Right lobe of liver (tissue), 6 donors: Measurements from ENCODE around the gene GPC6. TPM values are rescaled to one million over a fixed set of nuclear protein-coding genes. Genes with fewer than 3 reads are reported as not detected.

Source experiments
- ATAC-seq, 4 donors: fragments of 200-7000 bp; cut with Tn5 transposase; one replicate each; pipeline ENCODE4 v1.9.1; 2020; ENCODE audit warnings: mild to moderate bottlenecking in 4 of 4, moderate library complexity in 4 of 4
- DNase-seq, 3 donors: peaks; one replicate each; pipeline ENCODE4 v3.0.0-alpha.2; 2020
- H3K27ac ChIP-seq, 3 donors: fragments of 200-600 bp; one replicate each; pipeline ENCODE4 v1.8.0; 2022
- H3K27me3 ChIP-seq, 2 donors: fragments of 200-600 bp; one replicate each; pipeline ENCODE4 v1.8.0; 2022
- H3K36me3 ChIP-seq, 4 donors: fragments of 200-600 bp; sonication (generic) in 1 of 4; one replicate each; pipeline versions ENCODE4 v1.5.1 to v1.8.0; 2017 to 2022; ENCODE audit warnings: control low read depth in 1 of 4
- H3K4me1 ChIP-seq, 4 donors: fragments of 200-600 bp; sonication (generic) in 1 of 4; one replicate each; pipeline versions ENCODE4 v1.5.1 to v1.8.0; 2017 to 2022; ENCODE audit warnings: control low read depth in 1 of 4
- H3K4me3 ChIP-seq, 3 donors: fragments of 200-600 bp; one replicate each; pipeline ENCODE4 v1.8.0; 2022
- H3K9me3 ChIP-seq, 4 donors: fragments of 200-600 bp; sonication (generic) in 1 of 4; one replicate each; pipeline versions ENCODE4 v1.5.1 to v1.8.0; 2017 to 2022; ENCODE audit warnings: control low read depth in 1 of 4
- CTCF ChIP-seq, 4 donors: fragments of 200-600 bp in 3 of 4; fragments of 450-650 bp in 1 of 4; IDR thresholded peaks; one replicate each; pipeline versions ENCODE4 v1.5.1 to v1.8.0; 2016 to 2022; ENCODE audit warnings: antibody characterized with exemption in 4 of 4, mild to moderate bottlenecking in 2 of 4
- POLR2A ChIP-seq: fragments of 450-650 bp; IDR thresholded peaks from one replicate; pipeline ENCODE4 v1.6.1; 2017; ENCODE audit warnings: antibody characterized with exemption, mild to moderate bottlenecking
- WGBS: methylation state at CpG from one replicate; pipeline ENCODE4 v1.1.6; 2018; ENCODE audit warnings: low coverage, low lambda C conversion rate; ENCODE audit not compliant: insufficient coverage; ENCODE audit errors: missing lambda C conversion rate; 5-methylcytosine and 5-hydroxymethylcytosine counted together
- intact Hi-C, 2 donors: fragments of 100-400 bp; cut with DNase I; formaldehyde crosslinking; loops; one replicate each; pipeline versions ENCODE4 v1.11.2 to v1.14.1; 2022
- total RNA-seq, 6 experiments: library from RNA; depleted of rRNA in 2 of 6; stranded (reverse); fragments of >200 nt in 2 of 6; fragmentation: NEBNext Ultra II Directional in 3 of 6; extraction: Animal tissue kit (Norgen Biotek cat#: 25700) in 3 of 6; gene quantifications; one replicate each; pipeline versions ENCODE4 v1.1.0 to v1.2.4, GENCODE V29; 2016 to 2023
- donor health status: DM: no; HTN: yes; CAD: no.
- donor health status: DM: no; HTN: no; CAD: no.
- donor health status: DM: no; HTN: no; CAD: no.
- donor health status: DM: no; HTN: yes; CAD: no.
- donor health status: DM: no; HTN: yes; CAD: no.

The GPC6 gene
- total RNA-seq, 6 experiments from 2014 or later = 18.6 to 30.1 (median 20.2) TPM

DNA sequence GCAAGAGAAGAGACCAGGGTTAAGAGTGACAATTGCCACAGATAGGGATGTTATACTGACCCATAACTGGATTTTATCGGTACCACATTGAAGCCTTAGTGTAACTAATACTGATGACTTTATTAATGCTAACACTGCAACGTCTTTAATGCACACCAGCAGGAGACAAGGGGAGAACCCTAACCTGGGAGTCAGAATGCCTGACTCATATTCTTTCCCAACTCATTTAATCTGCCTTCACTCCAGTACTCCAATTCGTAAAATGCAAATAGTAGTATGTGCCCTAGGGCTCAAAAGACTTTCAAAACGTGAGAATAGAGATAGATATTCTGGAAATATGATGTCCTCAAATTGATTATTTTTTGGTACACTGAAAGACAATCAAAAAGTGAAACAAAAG is 62.4 kb downstream of the GPC6 start:
- ATAC-seq (no peak), DNase-seq (no peak)
- intact Hi-C loops = no loop called here
- Histone ChIP-seq H3K4me3 (no peak overlapping the region), H3K9me3 (no peaks in the 10 kb centered on the region), H3K27me3 (no peaks in the 10 kb centered on the region), H3K4me1 (no peaks in the 10 kb centered on the region), H3K27ac (no peak overlapping the region), H3K36me3 (no peaks in the 10 kb centered on the region)
- 83% methylated on average over 4 of the region's 4 CpGs for WGBS
- TF ChIP-seq POLR2A = no peak
- no peak for TF ChIP-seq CTCF (IDR thresholded peaks at IDR 0.05)

DNA sequence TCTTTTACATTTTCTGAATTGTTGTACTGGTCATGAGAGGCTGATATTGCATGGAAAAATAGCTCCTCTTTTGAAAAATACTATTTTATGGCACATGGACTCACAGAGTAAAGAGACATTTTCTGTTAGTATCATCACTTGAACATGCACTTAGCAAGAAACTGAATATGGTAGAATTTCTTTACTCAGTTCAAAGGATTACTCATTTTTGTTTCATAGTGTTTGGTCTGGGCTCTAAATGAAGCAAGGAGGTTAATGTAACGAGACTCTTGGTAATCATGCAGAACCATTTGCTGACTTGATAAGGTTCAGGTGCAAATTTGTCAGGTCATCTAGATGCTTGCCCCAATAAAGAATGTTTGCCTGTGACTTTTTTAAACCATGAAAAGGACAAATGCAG is 63.2 kb downstream of the GPC6 start:
- Histone ChIP-seq H3K4me1 (no peaks in the 10 kb centered on the region), H3K27ac (no peak overlapping the region), H3K36me3 (no peaks in the 10 kb centered on the region), H3K9me3 (no peaks in the 10 kb centered on the region), H3K4me3 (no peak overlapping the region), H3K27me3 (no peaks in the 10 kb centered on the region)
- TF ChIP-seq CTCF (IDR thresholded peaks at IDR 0.05) (no peak), POLR2A (no peak)
- intact Hi-C loops = no loop called here
- DNase-seq (no peak), ATAC-seq (no peak)
- 53% methylated on average over 1 of the region's 1 CpG for WGBS

DNA sequence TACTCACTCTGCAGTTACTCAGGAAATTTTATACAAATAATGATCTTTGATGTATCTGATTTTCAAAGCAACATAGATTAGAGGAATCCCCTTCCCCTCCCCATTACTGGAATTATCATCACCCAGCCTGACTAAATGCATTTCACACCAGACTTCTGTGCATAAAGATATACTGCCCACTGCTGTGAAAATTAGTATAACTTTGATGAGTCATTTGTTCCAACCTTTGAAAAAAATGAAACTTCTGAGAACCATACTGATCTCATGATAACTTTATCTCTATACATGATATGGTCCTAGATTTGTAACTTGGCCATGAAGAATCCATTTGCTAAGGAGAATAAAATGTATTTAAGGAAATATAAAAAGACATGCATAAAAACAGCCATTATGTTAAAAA is 63.9 kb downstream of the GPC6 start:
- H3K27me3 ChIP-seq = no peaks in the 10 kb centered on the region
- H3K4me3 ChIP-seq = no peak overlapping the region
- no peak overlapping the region for H3K27ac ChIP-seq
- TF ChIP-seq POLR2A = no peak
- no peak for TF ChIP-seq CTCF (IDR thresholded peaks at IDR 0.05)
- no peaks in the 10 kb centered on the region for H3K4me1 ChIP-seq
- no peak for ATAC-seq
- no peaks in the 10 kb centered on the region for H3K36me3 ChIP-seq
- DNase-seq = no peak
- no peaks in the 10 kb centered on the region for H3K9me3 ChIP-seq
- intact Hi-C loops = no loop called here

DNA sequence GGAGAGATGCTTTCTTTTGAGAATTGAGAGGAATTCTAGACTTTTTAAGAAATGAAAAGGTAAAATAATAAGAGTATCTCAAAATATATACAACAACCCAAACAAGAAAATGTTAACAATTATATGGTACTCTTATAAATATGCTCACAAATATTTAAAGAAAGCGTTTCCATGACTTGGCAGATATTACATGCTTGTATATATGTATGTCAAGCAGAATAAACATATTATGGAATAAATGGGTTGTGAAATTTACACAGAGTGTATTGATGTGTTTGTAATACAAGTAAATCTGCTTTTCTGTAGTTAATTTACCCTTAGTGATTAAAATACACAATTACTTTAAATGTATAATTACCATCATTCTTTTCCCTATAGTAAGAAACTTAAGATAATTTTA is 65.8 kb downstream of the GPC6 start:
- WGBS = 88% methylated on average over 1 of the region's 1 CpG
- H3K36me3 ChIP-seq = no peaks in the 10 kb centered on the region
- no peak for DNase-seq
- TF ChIP-seq POLR2A = no peak
- no peaks in the 10 kb centered on the region for H3K27me3 ChIP-seq
- no peak for ATAC-seq
- no peak overlapping the region for H3K27ac ChIP-seq
- no peaks in the 10 kb centered on the region for H3K4me1 ChIP-seq
- H3K9me3 ChIP-seq = no peaks in the 10 kb centered on the region
- no peak overlapping the region for H3K4me3 ChIP-seq
- intact Hi-C loops = no loop called here

GRCh38 chr13:93293710-93294109 is 67.1 kb downstream of the GPC6 start:
- TF ChIP-seq CTCF (IDR thresholded peaks at IDR 0.05) (no peak), POLR2A (no peak)
- DNase-seq (no peak), ATAC-seq (no peak)
- Histone ChIP-seq H3K4me3 (no peak overlapping the region), H3K36me3 (no peaks in the 10 kb centered on the region), H3K27me3 (no peaks in the 10 kb centered on the region), H3K27ac (no peak overlapping the region), H3K9me3 (no peaks in the 10 kb centered on the region), H3K4me1 (no peaks in the 10 kb centered on the region)
- intact Hi-C loops = no loop called here
- 50% methylated on average over 1 of the region's 1 CpG for WGBS
